Testis (tissue), 3 donors: ENCODE data around the gene CELSR2. TPM values are rescaled to one million over a fixed set of nuclear protein-coding genes. Genes with fewer than 3 reads are reported as not detected.
A peak's percentile ranks its signal among the peaks of the same experiment; 100 is the strongest.

Experiments
- DNase-seq: peaks from one replicate; pipeline ENCODE4 v3.0.0-alpha.2; 2019
- H3K27ac ChIP-seq, 2 donors: fragments of 200-600 bp; sonication (generic); one replicate each; pipeline ENCODE4 v1.5.1; 2019
- H3K27me3 ChIP-seq: fragments of 200-600 bp; sonication (generic); one replicate; pipeline ENCODE4 v1.5.1; 2019
- H3K36me3 ChIP-seq: fragments of 200-600 bp; sonication (generic); one replicate; pipeline ENCODE4 v1.5.1; 2017; ENCODE audit warnings: low read depth; ENCODE audit errors: missing control alignments
- H3K4me1 ChIP-seq: fragments of 200-600 bp; sonication (generic); one replicate; pipeline ENCODE4 v1.5.1; 2019
- H3K4me3 ChIP-seq, 2 donors: fragments of 200-600 bp; sonication (generic); one replicate each; pipeline ENCODE4 v1.5.1; 2017 to 2019
- H3K9me3 ChIP-seq: fragments of 200-600 bp; sonication (generic); one replicate; pipeline ENCODE4 v1.5.1; 2017
- CTCF ChIP-seq, 3 experiments: fragments of 450-650 bp in 2 of 3; fragments of 200-600 bp in 1 of 3; sonication (generic) in 1 of 3; IDR thresholded peaks; one replicate each; pipeline ENCODE4 v1.5.1; 2016 to 2019; ENCODE audit warnings: antibody characterized with exemption in 3 of 3, mild to moderate bottlenecking in 2 of 3, moderate library complexity in 1 of 3
- POLR2A ChIP-seq: fragments of 450-650 bp; IDR thresholded peaks from one replicate; pipeline ENCODE4 v1.6.1; 2017; ENCODE audit warnings: antibody characterized with exemption, mild to moderate bottlenecking, moderate library complexity
- WGBS, 2 donors: methylation state at CpG; one replicate each; pipeline ENCODE4 v1.1.5; 2018; 5-methylcytosine and 5-hydroxymethylcytosine counted together
- intact Hi-C: fragments of 100-400 bp; cut with DNase I; formaldehyde crosslinking; loops from one replicate; pipeline ENCODE4 v1.15.1; 2023; ENCODE audit warnings: low total_unique reads
- polyA plus RNA-seq: library from polyadenylated mRNA; stranded (reverse); fragments of 350-450 nt; fragmentation: Illumina TruSeq; extraction: RNeasy Lipid Tissue Mini Kit (QIAGEN cat#74804); gene quantifications from one replicate; pipeline ENCODE4 v1.2.3, GENCODE V29; 2014; ENCODE audit warnings: low read depth, low replicate concordance; ENCODE audit not compliant: insufficient read depth
- total RNA-seq, 2 donors: library from RNA; depleted of rRNA; stranded (reverse); fragments of >200 nt; gene quantifications; one replicate each; pipeline ENCODE4 v1.2.3, GENCODE V29; 2016

The CELSR2 gene
- total and polyA plus RNA-seq, 3 donors from 2014 or later = 59.6 to 140 (median 107) TPM

GRCh38 chr1:109272831-109273547, 23.6 kb downstream of the CELSR2 start:
- Histone ChIP-seq H3K27me3 (no peaks in the 10 kb centered on the region), H3K9me3 (no peaks in the 10 kb centered on the region), H3K36me3 (no peaks in the 10 kb centered on the region), H3K27ac (peak overlapping the region; percentile 87 to 95), H3K4me3 (no peak overlapping the region), H3K4me1 (peaks cover 45% of the 10 kb centered on the region)
- TF ChIP-seq POLR2A (no peak), CTCF (IDR thresholded peaks at IDR 0.05) (no peak)
- intact Hi-C loops = no loop called here
- DNase-seq = no peak
- WGBS, 2 donors = 67 to 71% methylated on average over 4 to 16 of the region's 16 CpGs

- Histone ChIP-seq H3K27me3 (no peaks in the 10 kb centered on the region), H3K9me3 (no peaks in the 10 kb centered on the region), H3K36me3 (no peaks in the 10 kb centered on the region), H3K4me3 (no peak overlapping the region), H3K4me1 (peaks cover 51% of the 10 kb centered on the region), H3K27ac (peak overlapping the region; percentile 87 to 95)
- intact Hi-C loops = no loop called here
- TF ChIP-seq POLR2A (no peak), CTCF (IDR thresholded peaks at IDR 0.05) (no peak)
- WGBS, 2 donors = 74 to 79% methylated on average over 21 to 30 of the region's 30 CpGs
- DNase-seq = no peak
These were observed 24.4 kb downstream of the CELSR2 start for GRCh38 chr1:109273570-109274288.

- no peaks in the 10 kb centered on the region for H3K36me3 ChIP-seq
- 40 to 68% methylated on average over 24 of the region's 24 CpGs for WGBS, 2 donors
- H3K9me3 ChIP-seq = no peaks in the 10 kb centered on the region
- DNase-seq = peak; percentile 92
- no peaks in the 10 kb centered on the region for H3K27me3 ChIP-seq
- intact Hi-C loops = no loop called here
- H3K4me3 ChIP-seq = no peak overlapping the region
- H3K27ac ChIP-seq = peak overlapping the region; percentile 87 to 95
- no peak for TF ChIP-seq CTCF (IDR thresholded peaks at IDR 0.05)
- no peak for TF ChIP-seq POLR2A
- peaks cover 61% of the 10 kb centered on the region for H3K4me1 ChIP-seq
These were observed 25.5 kb downstream of the CELSR2 start for GRCh38 chr1:109274533-109275476.

- H3K4me3 ChIP-seq = no peak overlapping the region
- WGBS, 2 donors = 47 to 49% methylated on average over 9 of the region's 9 CpGs
- intact Hi-C loops = no loop called here
These were observed 26.5 kb downstream of the CELSR2 start for GRCh38 chr1:109275706-109276345.

More at GRCh38 chr1:109275706-109276345, 26.5 kb downstream of the CELSR2 start:
- no peak for DNase-seq
- Histone ChIP-seq H3K4me1 (peaks cover 72% of the 10 kb centered on the region), H3K36me3 (no peaks in the 10 kb centered on the region), H3K27me3 (no peaks in the 10 kb centered on the region), H3K27ac (peak overlapping the region; percentile 87 to 95), H3K9me3 (no peaks in the 10 kb centered on the region)
- no peak for TF ChIP-seq POLR2A
- no peak for TF ChIP-seq CTCF (IDR thresholded peaks at IDR 0.05)
